ENCODE measurements around the gene CCDC38.

The CCDC38 gene

GRCh38 chr12:95943330-95943842, 972 bp upstream of the CCDC38 start, which contains the start of gene AMDHD1:
AMDHD1 (plus strand) TSS chr12:95943331; CDS start chr12:95943399, 68 bp downstream.
- H3K36me3 Mint-ChIP-seq: no peaks in the 10 kb centered on the region
- no peaks in the 10 kb centered on the region for H3K9me3 Mint-ChIP-seq
- ATAC-seq: peak; percentile 82
- H3K4me3 Mint-ChIP-seq: peak within 1 kb of the TSS; percentile 81
- DNase-seq (ENCODE audit: low spot score in 2 of 2): peak; percentile 48 to 84
- peak within 1 kb of the TSS; percentile 88 for H3K27ac Mint-ChIP-seq
- H3K4me1 Mint-ChIP-seq: peaks cover 5% of the 10 kb centered on the region

DNA sequence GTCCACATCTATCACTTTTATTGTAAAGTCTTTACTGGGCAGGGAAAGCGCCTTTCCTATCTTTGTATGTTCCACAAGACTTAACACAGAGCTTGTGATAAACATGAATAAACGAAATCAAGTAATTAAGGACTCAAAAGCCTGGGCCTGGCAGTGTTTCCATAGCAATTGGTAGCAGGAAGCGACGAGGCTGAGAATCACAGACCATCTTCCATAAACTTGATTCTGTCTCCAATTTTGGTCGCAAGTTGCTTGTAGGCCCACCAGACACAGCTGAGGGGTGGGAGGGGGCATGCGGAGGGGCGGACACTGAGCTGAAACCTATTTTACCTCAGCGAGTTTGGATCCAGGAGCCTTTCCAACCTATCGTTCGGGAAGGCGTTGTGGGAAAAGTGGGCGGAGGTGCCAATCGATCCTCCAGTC, 302 bp downstream of the CCDC38 start:
- Mint-ChIP-seq H3K9me3 (no peaks in the 10 kb centered on the region), H3K4me3 (peak overlapping the region; percentile 81), H3K36me3 (no peaks in the 10 kb centered on the region), H3K27ac (peak overlapping the region; percentile 88), H3K4me1 (peaks cover 5% of the 10 kb centered on the region)
- ATAC-seq (no peak), DNase-seq (ENCODE audit: low spot score in 2 of 2) (no peak)

- H3K27ac Mint-ChIP-seq: no peak overlapping the region
- no peaks in the 10 kb centered on the region for H3K9me3 Mint-ChIP-seq
- H3K4me3 Mint-ChIP-seq: no peak overlapping the region
- DNase-seq (ENCODE audit: low spot score in 2 of 2) (no peak), ATAC-seq (no peak)
- H3K4me1 Mint-ChIP-seq: peaks cover 5% of the 10 kb centered on the region
- no peaks in the 10 kb centered on the region for H3K36me3 Mint-ChIP-seq
Measured at GRCh38 chr12:95940514-95940913, 1.9 kb downstream of the CCDC38 start.

DNA sequence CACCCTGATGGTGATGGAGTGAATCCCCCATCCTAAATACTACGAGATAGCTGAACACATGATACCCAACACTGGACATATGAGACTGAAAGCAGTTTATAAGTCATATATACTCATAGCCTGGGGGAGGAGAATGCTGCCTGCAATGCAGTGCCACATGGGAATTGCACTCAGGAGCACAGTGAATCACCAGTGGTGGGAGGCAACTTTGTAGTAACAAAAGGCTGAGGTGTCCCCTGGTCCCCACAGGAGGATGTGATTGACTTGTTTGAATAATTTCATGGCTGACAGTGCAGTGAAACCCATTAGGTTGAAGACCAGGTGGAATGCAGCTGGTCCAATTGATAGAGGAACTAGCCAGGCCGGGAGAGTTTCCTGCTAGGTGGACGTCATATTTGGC, 20.2 kb downstream of the CCDC38 start:
- DNase-seq (ENCODE audit: low spot score in 2 of 2): no peak

DNA sequence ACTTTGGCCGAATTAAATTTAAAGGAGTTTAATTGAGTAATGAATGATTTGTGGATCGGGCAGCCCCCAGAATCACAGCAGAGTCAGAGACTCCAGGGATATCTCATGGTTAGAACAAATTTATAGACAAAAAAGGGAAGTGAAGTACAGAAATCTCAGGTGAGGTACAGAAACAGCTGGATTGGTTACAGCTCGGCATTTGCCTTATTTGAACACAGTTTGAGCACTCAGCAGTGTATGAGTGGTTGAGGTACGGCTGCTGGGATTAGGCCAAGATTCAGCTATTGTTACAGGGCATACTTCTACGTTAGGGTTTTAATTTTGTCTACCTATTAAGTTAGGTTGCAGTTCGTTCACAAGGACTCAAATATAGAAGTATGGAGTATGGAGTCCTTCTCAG, 23.3 kb downstream of the CCDC38 start:
- H3K4me3 Mint-ChIP-seq: no peak overlapping the region
- H3K27ac Mint-ChIP-seq: no peak overlapping the region
- no peaks in the 10 kb centered on the region for H3K36me3 Mint-ChIP-seq
- no peak for ATAC-seq
- H3K9me3 Mint-ChIP-seq: no peaks in the 10 kb centered on the region
- DNase-seq (ENCODE audit: low spot score in 2 of 2): no peak
- H3K4me1 Mint-ChIP-seq: no peaks in the 10 kb centered on the region

More for the DNA sequence above, 20.2 kb downstream of the CCDC38 start:
- no peaks in the 10 kb centered on the region for H3K4me1 Mint-ChIP-seq
- H3K9me3 Mint-ChIP-seq: no peaks in the 10 kb centered on the region
- no peak overlapping the region for H3K4me3 Mint-ChIP-seq
- H3K27ac Mint-ChIP-seq: no peak overlapping the region
- H3K36me3 Mint-ChIP-seq: no peaks in the 10 kb centered on the region
- ATAC-seq: no peak

DNA sequence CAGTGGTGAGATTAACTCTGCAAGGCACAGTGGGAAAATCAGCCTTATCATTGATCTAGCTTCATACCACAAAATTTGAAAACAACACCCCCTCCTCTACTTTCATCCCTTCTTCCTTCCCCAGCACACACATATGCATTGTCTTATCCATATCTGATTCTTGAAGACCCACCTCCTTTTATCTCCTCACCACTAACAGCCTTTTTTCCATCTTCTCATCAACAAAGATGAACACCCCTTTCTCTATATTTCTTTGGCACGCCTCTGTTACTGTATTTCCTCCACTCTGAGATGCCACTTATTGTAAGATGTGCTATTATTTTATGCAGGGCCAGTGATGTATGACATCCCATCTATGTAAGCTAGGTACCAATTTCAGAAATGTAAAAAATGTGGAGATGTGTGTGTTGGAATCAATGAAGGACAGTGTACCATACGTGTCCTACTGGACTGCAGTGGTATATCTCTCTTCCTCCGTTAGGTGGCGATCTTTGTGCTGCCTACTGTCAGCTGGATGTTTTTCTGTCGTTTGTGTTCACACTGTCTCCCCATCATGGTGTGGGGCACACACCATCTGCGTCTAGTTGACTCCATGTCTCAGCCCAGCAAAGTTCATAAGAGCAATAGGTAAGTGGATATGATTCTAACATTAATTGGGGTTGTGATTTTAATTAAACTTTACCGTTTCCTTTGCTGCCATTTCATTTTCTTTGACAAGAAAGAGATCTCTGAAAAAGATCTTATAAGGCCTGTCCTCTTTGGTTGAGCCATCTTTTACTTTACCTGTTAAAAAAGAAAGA, 24.0 kb downstream of the CCDC38 start:
- Mint-ChIP-seq H3K9me3 (no peaks in the 10 kb centered on the region), H3K36me3 (no peaks in the 10 kb centered on the region), H3K4me3 (no peak overlapping the region), H3K27ac (no peak overlapping the region), H3K4me1 (no peaks in the 10 kb centered on the region)
- ATAC-seq (peak; percentile 94), DNase-seq (ENCODE audit: low spot score in 2 of 2) (peak; percentile 18 to 58)

- no peak overlapping the region for H3K27ac Mint-ChIP-seq
- no peaks in the 10 kb centered on the region for H3K4me1 Mint-ChIP-seq
- no peak for DNase-seq (ENCODE audit: low spot score in 2 of 2)
- no peaks in the 10 kb centered on the region for H3K9me3 Mint-ChIP-seq
- ATAC-seq: no peak
- H3K4me3 Mint-ChIP-seq: no peak overlapping the region
- H3K36me3 Mint-ChIP-seq: no peaks in the 10 kb centered on the region
Measured at GRCh38 chr12:95909871-95910270, 32.5 kb downstream of the CCDC38 start.

DNA sequence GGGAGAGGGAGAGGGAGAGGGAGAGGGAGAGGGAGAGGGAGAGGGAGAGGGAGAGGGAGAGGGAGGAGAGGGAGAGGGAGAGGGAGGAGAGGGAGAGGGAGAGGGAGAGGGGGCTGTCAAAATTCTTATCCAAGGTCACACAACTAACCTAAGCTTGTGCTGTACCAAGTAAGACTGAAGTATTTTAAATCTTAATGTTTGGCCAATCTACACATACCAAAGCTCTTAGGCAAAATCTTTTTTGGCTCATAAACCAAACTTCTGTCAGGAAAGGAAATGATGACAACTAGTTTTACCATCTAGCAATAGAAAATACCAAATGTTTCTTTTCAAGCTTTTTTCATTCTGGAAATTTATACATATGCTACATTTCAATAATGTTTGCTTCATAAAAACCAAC, 33.8 kb downstream of the CCDC38 start:
- ATAC-seq (no peak), DNase-seq (ENCODE audit: low spot score in 2 of 2) (no peak)
- no peaks in the 10 kb centered on the region for H3K9me3 Mint-ChIP-seq
- H3K4me3 Mint-ChIP-seq: no peak overlapping the region
- no peak overlapping the region for H3K27ac Mint-ChIP-seq
- no peaks in the 10 kb centered on the region for H3K36me3 Mint-ChIP-seq
- H3K4me1 Mint-ChIP-seq: no peaks in the 10 kb centered on the region

DNA sequence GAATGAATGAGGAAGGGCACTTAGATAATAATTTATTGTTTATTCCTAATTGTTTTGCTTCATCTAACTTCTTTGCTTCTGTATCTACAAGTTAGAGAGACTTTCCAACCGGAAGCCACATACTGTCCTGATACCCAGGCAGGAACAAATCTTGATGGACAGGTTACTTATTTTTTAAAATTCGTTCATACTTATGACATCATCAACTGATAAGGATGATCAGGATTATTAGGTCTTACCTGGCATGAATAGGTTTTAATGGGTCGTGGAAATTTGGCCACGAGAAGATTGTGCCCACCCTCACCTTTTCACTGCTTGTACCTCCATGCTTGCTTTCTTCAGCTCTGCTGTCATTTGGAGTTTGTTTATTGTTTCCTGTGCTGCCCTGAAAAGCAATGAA, 44.3 kb downstream of the CCDC38 start:
- ATAC-seq (no peak), DNase-seq (ENCODE audit: low spot score in 2 of 2) (no peak)
- Mint-ChIP-seq H3K27ac (no peak overlapping the region), H3K4me1 (no peaks in the 10 kb centered on the region), H3K4me3 (no peak overlapping the region), H3K9me3 (peaks cover under 1% of the 10 kb centered on the region), H3K36me3 (no peaks in the 10 kb centered on the region)

DNA sequence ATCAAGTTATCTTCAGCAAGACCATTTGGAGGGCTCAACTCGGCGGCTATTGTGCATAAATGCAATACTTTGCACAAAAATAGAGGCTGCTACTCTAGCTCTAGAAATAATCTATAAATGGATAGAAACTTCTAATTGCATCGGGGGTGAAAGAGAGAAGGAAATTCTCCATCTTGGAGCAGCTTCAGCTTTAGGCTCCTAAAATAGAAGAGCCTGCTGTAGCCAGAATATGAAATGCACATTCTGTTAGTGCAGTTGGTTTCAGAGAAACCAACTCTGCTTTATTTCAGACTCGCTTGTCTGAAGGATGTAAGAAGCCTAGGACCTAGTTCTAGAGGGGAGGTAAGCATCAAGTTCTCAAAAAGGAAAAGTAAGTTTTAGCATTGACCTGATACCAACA, 45.6 kb downstream of the CCDC38 start:
- Mint-ChIP-seq H3K36me3 (no peaks in the 10 kb centered on the region), H3K4me1 (no peaks in the 10 kb centered on the region), H3K27ac (no peak overlapping the region), H3K9me3 (no peaks in the 10 kb centered on the region), H3K4me3 (no peak overlapping the region)
- ATAC-seq: no peak
- no peak for DNase-seq (ENCODE audit: low spot score in 2 of 2)

DNA sequence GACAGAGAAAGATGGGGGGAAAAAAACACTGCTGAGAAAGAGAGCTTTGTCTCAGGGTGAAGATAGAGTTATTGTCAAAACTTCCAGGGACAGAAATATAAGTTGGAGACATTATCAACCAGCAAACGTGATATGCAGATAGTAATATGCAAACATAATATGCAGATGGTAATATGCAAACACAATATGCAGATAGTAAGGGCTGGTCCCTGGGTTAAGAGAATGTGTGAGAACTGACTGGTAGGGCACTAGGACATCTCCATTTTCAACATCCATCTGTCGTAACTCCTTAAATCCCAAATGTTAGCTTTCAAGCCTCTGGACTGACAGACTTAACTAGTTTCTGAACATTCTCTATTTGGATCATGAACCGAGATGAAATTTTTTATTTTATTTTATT, 51.5 kb downstream of the CCDC38 start:
- Mint-ChIP-seq H3K4me1 (no peaks in the 10 kb centered on the region), H3K4me3 (no peak overlapping the region), H3K9me3 (no peaks in the 10 kb centered on the region), H3K36me3 (no peaks in the 10 kb centered on the region), H3K27ac (no peak overlapping the region)
- DNase-seq (ENCODE audit: low spot score in 2 of 2): no peak
- ATAC-seq: no peak

DNA sequence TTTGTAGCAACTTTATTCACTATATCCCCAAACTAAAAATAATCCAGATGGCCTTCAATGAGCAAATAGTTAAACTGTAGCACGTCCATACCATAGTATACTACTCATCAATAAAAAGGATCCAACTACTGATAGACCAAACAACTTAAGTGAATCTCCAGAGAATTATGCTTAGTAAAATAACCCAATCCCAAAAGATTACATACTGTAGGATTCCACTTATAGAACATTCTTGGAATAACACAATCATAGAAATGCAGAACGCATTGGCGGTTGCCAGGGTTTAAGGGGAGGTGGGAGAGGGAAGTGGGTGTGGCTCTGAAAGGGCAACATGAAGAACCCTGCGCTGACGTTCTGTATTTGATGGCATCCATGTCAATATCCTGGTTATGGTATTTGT, 55.1 kb downstream of the CCDC38 start:
- DNase-seq (ENCODE audit: low spot score in 2 of 2) (no peak), ATAC-seq (no peak)
- H3K27ac Mint-ChIP-seq: no peak overlapping the region
- H3K36me3 Mint-ChIP-seq: no peaks in the 10 kb centered on the region
- H3K4me3 Mint-ChIP-seq: no peak overlapping the region
- no peaks in the 10 kb centered on the region for H3K9me3 Mint-ChIP-seq
- no peaks in the 10 kb centered on the region for H3K4me1 Mint-ChIP-seq

- DNase-seq (ENCODE audit: low spot score in 2 of 2) (no peak), ATAC-seq (no peak)
- Mint-ChIP-seq H3K36me3 (no peaks in the 10 kb centered on the region), H3K4me3 (no peak overlapping the region), H3K9me3 (no peaks in the 10 kb centered on the region), H3K27ac (no peak overlapping the region), H3K4me1 (no peaks in the 10 kb centered on the region)
Measured at GRCh38 chr12:95884998-95885397, 57.4 kb downstream of the CCDC38 start.

- Mint-ChIP-seq H3K36me3 (no peaks in the 10 kb centered on the region), H3K9me3 (no peaks in the 10 kb centered on the region), H3K4me1 (no peaks in the 10 kb centered on the region), H3K27ac (no peak overlapping the region), H3K4me3 (no peak overlapping the region)
- DNase-seq (ENCODE audit: low spot score in 2 of 2) (no peak), ATAC-seq (no peak)
Measured at GRCh38 chr12:95882873-95883272, 59.5 kb downstream of the CCDC38 start.

DNA sequence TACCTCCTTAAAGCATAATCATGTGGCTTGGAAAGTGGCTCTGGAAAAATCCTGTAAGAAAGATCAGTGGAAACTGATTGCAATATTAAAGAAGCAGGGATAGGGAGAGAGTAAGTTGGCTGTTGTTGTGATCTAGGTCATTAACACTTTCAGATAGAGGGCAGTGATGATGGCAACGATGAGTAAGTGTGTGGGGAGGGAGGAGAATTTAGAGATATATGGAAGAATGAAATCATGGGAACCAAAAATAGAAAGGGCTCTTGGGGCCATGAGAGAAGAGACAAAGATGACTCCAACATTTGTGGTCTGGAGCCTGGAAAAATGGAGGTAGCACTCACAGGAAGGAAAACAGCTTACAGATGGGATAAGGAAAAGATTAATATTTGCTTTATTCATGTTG, 60.3 kb downstream of the CCDC38 start:
- Mint-ChIP-seq H3K4me3 (no peak overlapping the region), H3K9me3 (no peaks in the 10 kb centered on the region), H3K4me1 (no peaks in the 10 kb centered on the region), H3K27ac (no peak overlapping the region), H3K36me3 (no peaks in the 10 kb centered on the region)
- no peak for DNase-seq (ENCODE audit: low spot score in 2 of 2)
- no peak for ATAC-seq

DNA sequence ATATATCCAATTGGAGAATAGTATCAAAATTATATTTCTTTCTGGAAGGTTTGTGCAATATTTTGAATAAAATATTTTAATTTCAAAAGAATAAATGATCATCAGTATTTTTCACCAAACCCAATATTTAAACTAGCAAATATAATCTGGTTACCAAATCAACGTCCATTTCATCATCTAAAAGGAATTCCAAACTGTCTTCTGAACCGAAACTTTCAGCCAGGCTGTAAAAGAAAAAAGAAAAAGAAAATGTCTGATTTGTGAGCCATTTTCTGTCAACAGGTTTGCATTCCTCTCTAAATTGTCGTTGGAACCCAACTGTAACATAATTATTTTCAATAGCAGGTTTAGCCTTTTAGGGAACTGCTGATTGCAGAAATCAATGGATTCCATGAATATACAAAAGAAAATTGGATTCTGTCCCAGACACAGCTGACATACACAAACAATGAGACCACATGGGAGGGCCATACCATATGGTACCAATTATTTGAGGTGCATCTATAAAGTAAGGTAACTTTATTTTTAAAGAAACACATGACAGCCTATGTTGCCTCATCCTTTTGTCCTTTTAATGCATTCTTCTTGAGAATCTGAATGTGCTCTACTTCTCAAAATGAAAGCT, 61.0 kb downstream of the CCDC38 start:
- H3K4me3 Mint-ChIP-seq: no peak overlapping the region
- no peak overlapping the region for H3K27ac Mint-ChIP-seq
- H3K36me3 Mint-ChIP-seq: no peaks in the 10 kb centered on the region
- ATAC-seq: no peak
- DNase-seq (ENCODE audit: low spot score in 2 of 2): no peak
- H3K9me3 Mint-ChIP-seq: no peaks in the 10 kb centered on the region
- H3K4me1 Mint-ChIP-seq: no peaks in the 10 kb centered on the region

All from stimulated activated effector memory CD8-positive, alpha-beta T cell treated with anti-CD3 and anti-CD28 coated beads, Interleukin-12 subunit alpha, Interleukin-12 subunit beta, amount 100 ng/mL, for 72 hours (primary cell).